HG03064 (cell line): ENCODE measurements around the gene ST6GALNAC3.
"Not testable (repeated sequence)": the region's sequence is repeated elsewhere in the genome, so short reads cannot be mapped to it uniquely, and the experiment has no call there.

Experiments
- ATAC-seq: cut with Tn5 transposase; IDR thresholded peaks from one replicate; pipeline ENCODE4 v1.9.1; 2021; ENCODE audit warnings: low read depth; ENCODE audit not compliant: unreplicated experiment

ST6GALNAC3 gene

GRCh38 chr1:76595024-76595423, 520.5 kb downstream of the ST6GALNAC3 start:
- ATAC-seq: no peak

GRCh38 chr1:76601465-76601864, 526.9 kb downstream of the ST6GALNAC3 start:
- no peak for ATAC-seq

GRCh38 chr1:76607717-76608116, 533.2 kb downstream of the ST6GALNAC3 start:
- no peak for ATAC-seq

- no peak for ATAC-seq
These were observed 537.4 kb downstream of the ST6GALNAC3 start for GRCh38 chr1:76611770-76612445.

GRCh38 chr1:76613886-76614285, 539.3 kb downstream of the ST6GALNAC3 start:
- no peak for ATAC-seq

GRCh38 chr1:76615253-76616035, 540.9 kb downstream of the ST6GALNAC3 start:
- ATAC-seq: no peak

GRCh38 chr1:76620371-76620770, 545.8 kb downstream of the ST6GALNAC3 start:
- no peak for ATAC-seq

GRCh38 chr1:76622774-76623528, 548.4 kb downstream of the ST6GALNAC3 start:
- no peak for ATAC-seq

- ATAC-seq: no peak
These were observed 551.5 kb downstream of the ST6GALNAC3 start for GRCh38 chr1:76625886-76626678.

GRCh38 chr1:76627498-76627897, 553.0 kb downstream of the ST6GALNAC3 start:
- no peak for ATAC-seq

- no peak for ATAC-seq
These were observed 553.4 kb downstream of the ST6GALNAC3 start for GRCh38 chr1:76627901-76628300.

- no peak for ATAC-seq
These were observed 557.6 kb downstream of the ST6GALNAC3 start for GRCh38 chr1:76632136-76632535.

- no peak for ATAC-seq
These were observed 561.2 kb downstream of the ST6GALNAC3 start for GRCh38 chr1:76635784-76636183.

- no peak for ATAC-seq
These were observed 564.6 kb downstream of the ST6GALNAC3 start for GRCh38 chr1:76639181-76639580.

- no peak for ATAC-seq
These were observed 565.5 kb downstream of the ST6GALNAC3 start for GRCh38 chr1:76640092-76640491.

- ATAC-seq: no peak
These were observed 566.2 kb downstream of the ST6GALNAC3 start for GRCh38 chr1:76640723-76641122.

- ATAC-seq: no peak
These were observed 569.6 kb downstream of the ST6GALNAC3 start for GRCh38 chr1:76644139-76644538.

- ATAC-seq: not testable (repeated sequence)
These were observed 578.3 kb downstream of the ST6GALNAC3 start for GRCh38 chr1:76652860-76653259.

GRCh38 chr1:76657623-76658022, 583.1 kb downstream of the ST6GALNAC3 start:
- ATAC-seq: no peak

GRCh38 chr1:76659171-76659940, 584.8 kb downstream of the ST6GALNAC3 start:
- ATAC-seq: no peak
